Lower leg skin (tissue), 4 donors: Measurements from ENCODE around the gene CWC27. TPM values are rescaled to one million over a fixed set of nuclear protein-coding genes. Genes with fewer than 3 reads are reported as not detected.

Experiments
- DNase-seq, 2 donors: peaks; one replicate each; pipeline ENCODE4 v3.0.0-alpha.2; 2019; ENCODE audit warnings: low spot score in 2 of 2
- H3K4me3 ChIP-seq: fragments of 200-600 bp; sonication (generic); 2 replicates; pipeline ENCODE4 v1.5.1; 2017; ENCODE audit warnings: mild to moderate bottlenecking, low read depth; ENCODE audit not compliant: poor library complexity, severe bottlenecking
- CTCF ChIP-seq, 3 donors: fragments of 450-650 bp; IDR thresholded peaks; one replicate each; pipeline ENCODE4 v1.5.1; 2016; ENCODE audit warnings: antibody characterized with exemption in 3 of 3, mild to moderate bottlenecking in 3 of 3, moderate library complexity in 2 of 3
- POLR2A ChIP-seq, 2 donors: fragments of 450-650 bp; IDR thresholded peaks; one replicate each; pipeline ENCODE4 v1.6.1; 2016 to 2017; ENCODE audit warnings: antibody characterized with exemption in 2 of 2, mild to moderate bottlenecking in 1 of 2, moderate library complexity in 1 of 2
- WGBS, 2 donors: methylation state at CpG; one replicate each; pipeline ENCODE4 v1.1.5; 2018; 5-methylcytosine and 5-hydroxymethylcytosine counted together
- intact Hi-C: fragments of 100-400 bp; cut with DNase I; formaldehyde crosslinking; loops from one replicate; pipeline ENCODE4 v1.15.0; 2023; ENCODE audit warnings: low total_unique reads
- total RNA-seq, 4 donors: library from RNA; depleted of rRNA; stranded (reverse); fragments of >200 nt; gene quantifications; one replicate each; pipeline ENCODE4 v1.1.0, GENCODE V29; 2016

CWC27 gene
- total RNA-seq, 4 donors from 2014 or later: 10.3 to 17.8 (median 13.7) TPM

DNA sequence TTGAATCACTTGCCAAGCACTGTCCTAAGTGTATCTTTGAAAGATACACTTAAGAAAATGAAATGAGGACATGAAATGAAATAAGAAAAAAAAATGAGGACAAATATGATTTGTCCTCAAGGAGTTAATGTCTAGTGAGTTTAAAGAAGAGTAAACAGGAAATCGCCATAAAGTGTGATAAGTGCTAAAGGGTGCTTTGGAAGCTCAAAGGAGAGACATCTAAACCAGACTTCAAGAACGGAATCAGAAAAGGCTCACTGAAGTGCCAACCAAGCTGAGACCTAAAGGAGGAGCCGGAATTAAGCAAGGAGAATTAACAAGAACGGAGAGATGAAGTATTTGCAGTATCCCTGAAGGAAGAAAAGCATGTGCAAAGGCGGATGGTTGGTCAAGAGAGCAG, 200.8 kb downstream of the CWC27 start:
- WGBS, 2 donors: 83 to 89% methylated on average over 5 of the region's 5 CpGs
- TF ChIP-seq CTCF (IDR thresholded peaks at IDR 0.05) (no peak), POLR2A (IDR thresholded peaks at IDR 0.05) (no peak)
- no peak overlapping the region for H3K4me3 ChIP-seq
- intact Hi-C loops: no loop called here
- no peak for DNase-seq

- 60 to 65% methylated on average over 2 of the region's 2 CpGs for WGBS, 2 donors
- DNase-seq: no peak
- no peak overlapping the region for H3K4me3 ChIP-seq
- no peak for TF ChIP-seq CTCF (IDR thresholded peaks at IDR 0.05)
- intact Hi-C loops: no loop called here
Measured at GRCh38 chr5:64971513-64971912, 202.8 kb downstream of the CWC27 start.

GRCh38 chr5:64971990-64972389, 203.3 kb downstream of the CWC27 start:
- no peak for DNase-seq
- WGBS, 2 donors: 90 to 92% methylated on average over 3 of the region's 3 CpGs
- H3K4me3 ChIP-seq: no peak overlapping the region
- TF ChIP-seq POLR2A (IDR thresholded peaks at IDR 0.05) (no peak), CTCF (IDR thresholded peaks at IDR 0.05) (no peak)
- intact Hi-C loops: no loop called here

GRCh38 chr5:64972591-64972990, 203.9 kb downstream of the CWC27 start:
- intact Hi-C loops: no loop called here
- no peak overlapping the region for H3K4me3 ChIP-seq
- TF ChIP-seq CTCF (IDR thresholded peaks at IDR 0.05): no peak
- TF ChIP-seq POLR2A (IDR thresholded peaks at IDR 0.05): no peak
- DNase-seq: no peak

GRCh38 chr5:64973215-64973614, 204.5 kb downstream of the CWC27 start:
- DNase-seq: no peak
- no peak for TF ChIP-seq POLR2A (IDR thresholded peaks at IDR 0.05)
- TF ChIP-seq CTCF (IDR thresholded peaks at IDR 0.05): no peak
- 80 to 85% methylated on average over 2 of the region's 2 CpGs for WGBS, 2 donors
- intact Hi-C loops: no loop called here
- no peak overlapping the region for H3K4me3 ChIP-seq

DNA sequence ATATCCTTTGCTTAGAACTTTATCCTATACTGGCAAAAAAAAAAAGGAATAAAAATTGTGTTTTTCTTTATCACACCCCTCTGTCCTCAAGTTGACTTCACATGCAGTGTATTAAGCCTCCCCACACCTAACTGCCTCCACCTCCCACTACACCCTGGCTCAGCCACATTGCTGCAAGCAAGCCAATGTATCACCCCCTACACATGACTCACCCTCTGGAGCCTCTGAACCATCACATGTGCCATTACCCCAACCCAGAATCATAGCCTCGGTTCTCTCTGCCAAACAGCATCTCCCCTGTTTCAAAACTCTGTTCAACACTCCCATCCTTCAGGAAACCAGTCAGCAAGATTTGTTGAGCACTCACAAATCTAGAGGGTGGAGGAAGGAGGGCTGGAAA, 209.0 kb downstream of the CWC27 start:
- intact Hi-C loops: no loop called here

More for the DNA sequence above, 209.0 kb downstream of the CWC27 start:
- 47 to 62% methylated on average over 1 of the region's 1 CpG for WGBS, 2 donors
- H3K4me3 ChIP-seq: no peak overlapping the region
- DNase-seq: no peak
- TF ChIP-seq CTCF (IDR thresholded peaks at IDR 0.05) (no peak), POLR2A (IDR thresholded peaks at IDR 0.05) (no peak)
